Astrocyte of the cerebellum (primary cell): Measurements from ENCODE around the gene NTM.
A peak's percentile ranks its signal among the peaks of the same experiment; 100 is the strongest.

Source experiments
- DNase-seq: peaks from one replicate; pipeline ENCODE4 v3.0.0-alpha.2; 2011; ENCODE audit warnings: low read depth
- H3K4me3 ChIP-seq: 2 replicates; pipeline ENCODE4 v1.5.1; 2011; ENCODE audit warnings: mild to moderate bottlenecking, low read depth, low read length, moderate library complexity
- in situ Hi-C: cut with HindIII; loops from 2 replicates; pipeline ENCODE4 v1.10.0; 2017; ENCODE audit warnings: low sequenced_read_pairs
- TF ChIP-seq, protein P1 (sequence below): IDR thresholded peaks from 2 replicates; pipeline ENCODE4 v1.5.1; 2012; ENCODE audit warnings: low read length, low read depth, moderate library complexity, mild to moderate bottlenecking; ENCODE audit errors: missing control alignments

NTM gene

GRCh38 chr11:132258875-132259274 is 888.5 kb downstream of the NTM start:
- H3K4me3 ChIP-seq: no peak overlapping the region
- DNase-seq: no peak
- in situ Hi-C loops: no loop called here
- TF ChIP-seq, protein P1, sequence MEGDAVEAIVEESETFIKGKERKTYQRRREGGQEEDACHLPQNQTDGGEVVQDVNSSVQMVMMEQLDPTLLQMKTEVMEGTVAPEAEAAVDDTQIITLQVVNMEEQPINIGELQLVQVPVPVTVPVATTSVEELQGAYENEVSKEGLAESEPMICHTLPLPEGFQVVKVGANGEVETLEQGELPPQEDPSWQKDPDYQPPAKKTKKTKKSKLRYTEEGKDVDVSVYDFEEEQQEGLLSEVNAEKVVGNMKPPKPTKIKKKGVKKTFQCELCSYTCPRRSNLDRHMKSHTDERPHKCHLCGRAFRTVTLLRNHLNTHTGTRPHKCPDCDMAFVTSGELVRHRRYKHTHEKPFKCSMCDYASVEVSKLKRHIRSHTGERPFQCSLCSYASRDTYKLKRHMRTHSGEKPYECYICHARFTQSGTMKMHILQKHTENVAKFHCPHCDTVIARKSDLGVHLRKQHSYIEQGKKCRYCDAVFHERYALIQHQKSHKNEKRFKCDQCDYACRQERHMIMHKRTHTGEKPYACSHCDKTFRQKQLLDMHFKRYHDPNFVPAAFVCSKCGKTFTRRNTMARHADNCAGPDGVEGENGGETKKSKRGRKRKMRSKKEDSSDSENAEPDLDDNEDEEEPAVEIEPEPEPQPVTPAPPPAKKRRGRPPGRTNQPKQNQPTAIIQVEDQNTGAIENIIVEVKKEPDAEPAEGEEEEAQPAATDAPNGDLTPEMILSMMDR: no peak

DNA sequence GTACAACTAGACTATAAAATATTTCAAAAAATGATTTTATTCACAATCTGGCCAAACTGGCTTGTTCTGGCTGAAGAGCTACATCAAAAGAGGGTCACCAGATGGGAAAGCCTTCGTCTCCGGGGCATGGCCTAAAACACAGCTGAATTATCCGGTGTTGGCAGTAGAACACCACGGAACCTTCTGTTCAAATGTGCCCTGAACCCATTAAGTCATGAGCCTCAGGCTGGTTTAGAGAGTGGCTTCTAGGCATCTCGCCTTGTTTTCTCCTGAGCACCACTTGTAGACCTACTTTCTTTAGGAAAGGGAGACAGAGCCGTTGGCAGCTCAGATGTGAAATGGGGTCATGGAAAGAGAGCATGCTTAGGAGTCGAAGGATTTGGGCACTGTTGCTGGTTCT is 890.2 kb downstream of the NTM start:
- in situ Hi-C loops: no loop called here
- no peak overlapping the region for H3K4me3 ChIP-seq
- no peak for DNase-seq
- TF ChIP-seq, protein P1: no peak

DNA sequence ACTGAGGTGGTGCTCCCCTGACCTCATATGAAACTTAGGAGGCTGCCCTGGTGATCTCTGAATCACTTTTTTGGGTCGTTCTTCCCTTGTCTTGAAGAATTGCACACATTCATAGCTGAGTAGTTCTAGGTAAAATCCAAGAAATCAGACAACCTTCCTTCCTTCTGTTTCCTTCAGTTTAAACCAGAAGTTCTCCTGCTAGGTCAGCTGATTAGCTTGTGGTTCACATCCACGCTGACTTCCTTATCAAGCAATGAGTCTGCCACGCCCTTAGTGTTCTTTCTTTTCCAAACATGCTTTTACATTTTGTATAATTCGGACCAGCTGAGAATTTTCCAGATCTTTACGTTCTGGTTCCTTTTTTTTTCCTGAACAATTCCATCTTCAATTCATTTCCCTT is 892.8 kb downstream of the NTM start:
- in situ Hi-C loops: no loop called here
- DNase-seq: no peak
- no peak overlapping the region for H3K4me3 ChIP-seq
- TF ChIP-seq, protein P1: no peak

DNA sequence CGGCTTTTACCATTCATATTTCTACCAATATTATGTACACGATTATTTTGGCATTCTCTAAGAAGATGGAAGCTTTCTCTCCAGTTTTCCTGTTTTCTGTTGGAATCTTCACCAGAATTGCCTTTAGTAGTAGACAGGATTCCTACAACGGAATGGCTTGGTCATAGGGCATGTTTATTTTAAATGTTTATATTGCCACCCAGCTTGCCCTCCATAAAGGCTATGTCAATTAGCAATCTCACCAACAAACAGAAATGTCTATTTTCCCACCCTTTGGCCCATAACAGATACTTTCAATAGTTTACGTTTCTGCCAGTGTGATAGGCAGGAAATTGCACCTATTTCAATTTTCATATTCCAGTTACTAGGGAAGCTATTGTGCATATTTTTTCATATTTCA is 893.5 kb downstream of the NTM start:
- TF ChIP-seq, protein P1: no peak
- no peak overlapping the region for H3K4me3 ChIP-seq
- in situ Hi-C loops: no loop called here
- DNase-seq: no peak

GRCh38 chr11:132264616-132265015 is 894.2 kb downstream of the NTM start:
- in situ Hi-C loops: no loop called here
- TF ChIP-seq, protein P1: no peak
- H3K4me3 ChIP-seq: no peak overlapping the region
- DNase-seq: no peak

- DNase-seq: peak; percentile 6
- no peak overlapping the region for H3K4me3 ChIP-seq
- TF ChIP-seq, protein P1: peak; percentile 67
- in situ Hi-C loops: no loop called here
Measured at GRCh38 chr11:132278801-132279574, 908.6 kb downstream of the NTM start.
